Immature natural killer cell (primary cell): Measurements from ENCODE around the gene TMEM176A. TPM values are rescaled to one million over a fixed set of nuclear protein-coding genes. Genes with fewer than 3 reads are reported as not detected.
"Not testable (repeated sequence)": the region's sequence is repeated elsewhere in the genome, so short reads cannot be mapped to it uniquely, and the experiment has no call there.

Experiments used
- DNase-seq, 3 donors: peaks; one replicate each; pipeline ENCODE4 v3.0.0; 2022; ENCODE audit warnings: mixed read lengths in 1 of 3
- H3K27ac Mint-ChIP-seq, 6 donors: one replicate each; pipeline ENCODE4 v1.8.0; 2020; ENCODE audit warnings: mixed read lengths in 6 of 6, mild to moderate bottlenecking in 5 of 6, inconsistent platforms in 4 of 6, moderate library complexity in 3 of 6
- H3K27me3 Mint-ChIP-seq, 3 donors: one replicate each; pipeline ENCODE4 v1.8.0; 2020 to 2021; ENCODE audit warnings: low read depth in 3 of 3, mild to moderate bottlenecking in 3 of 3, mixed read lengths in 3 of 3, moderate library complexity in 3 of 3, inconsistent platforms in 1 of 3
- H3K36me3 Mint-ChIP-seq, 3 donors: one replicate each; pipeline ENCODE4 v1.8.0; 2020; ENCODE audit warnings: mixed read lengths in 3 of 3, inconsistent platforms in 2 of 3, mild to moderate bottlenecking in 2 of 3
- H3K4me1 Mint-ChIP-seq, 2 donors: one replicate each; pipeline ENCODE4 v1.8.0; 2020; ENCODE audit warnings: inconsistent platforms in 2 of 2, mild to moderate bottlenecking in 2 of 2, mixed read lengths in 2 of 2, moderate library complexity in 1 of 2
- H3K4me3 Mint-ChIP-seq, 5 donors: one replicate each; pipeline ENCODE4 v1.8.0; 2020; ENCODE audit warnings: mild to moderate bottlenecking in 5 of 5, mixed read lengths in 5 of 5, inconsistent platforms in 3 of 5, moderate library complexity in 3 of 5
- H3K9me3 Mint-ChIP-seq, 6 donors: one replicate each; pipeline ENCODE4 v1.8.0; 2020; ENCODE audit warnings: mild to moderate bottlenecking in 6 of 6, mixed read lengths in 6 of 6, inconsistent platforms in 4 of 6, moderate library complexity in 3 of 6
- polyA plus RNA-seq, 3 donors: library from polyadenylated mRNA; unstranded; fragments of 300-500 nt; fragmentation: Illumina TruSeq; gene quantifications; one replicate each; pipeline ENCODE4 v1.2.3, GENCODE V29; 2021

The TMEM176A gene
- polyA plus RNA-seq: under 1 TPM in 1 of 3 donors, not detected in 2; 0.97 TPM

DNA sequence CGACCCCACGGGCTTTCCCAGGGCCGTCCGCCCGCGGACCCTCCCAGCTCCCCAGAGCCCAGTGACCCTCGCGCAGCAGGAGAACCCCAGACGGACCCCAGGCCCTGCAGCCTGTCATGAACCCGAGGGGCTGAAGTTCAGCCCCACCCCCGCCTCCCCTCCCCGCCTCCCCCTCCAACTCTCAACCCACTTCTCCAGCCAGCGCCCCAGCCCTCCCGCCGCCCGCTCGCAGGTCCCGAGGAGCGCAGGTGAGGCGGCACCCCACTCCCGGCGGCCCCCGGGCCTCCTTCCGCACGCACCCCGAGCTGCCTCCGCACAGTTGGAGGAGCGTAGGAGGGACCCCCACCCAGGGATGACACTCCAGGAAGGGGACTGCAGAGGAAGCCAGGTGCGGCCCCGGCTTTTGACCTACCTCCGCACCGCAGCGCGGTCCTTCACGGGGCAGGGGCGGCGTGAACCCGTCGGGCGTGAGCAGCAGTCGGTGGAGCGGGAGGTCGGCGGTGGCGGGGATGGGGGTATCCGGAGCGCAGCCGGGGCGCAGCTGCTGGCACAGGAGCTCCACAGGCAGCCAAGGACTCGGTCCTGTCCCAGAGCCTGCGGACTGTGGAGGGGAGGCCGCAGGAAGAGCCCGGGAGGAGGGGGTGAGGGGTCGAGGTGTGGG is at the start of gene TMEM176A:
Gene TMEM176A (plus strand): TSS at position 189 of the 661 bp plus-strand sequence. CDS start 782 bp downstream, outside the sequence.
- Mint-ChIP-seq H3K9me3 (peaks cover under 1 to 10% (median 6%) of the 10 kb centered on the region in 6 donors), H3K36me3 (peaks cover 0 to 4% (median 1%) of the 10 kb centered on the region in 3 donors)
- DNase-seq: no peak

DNA sequence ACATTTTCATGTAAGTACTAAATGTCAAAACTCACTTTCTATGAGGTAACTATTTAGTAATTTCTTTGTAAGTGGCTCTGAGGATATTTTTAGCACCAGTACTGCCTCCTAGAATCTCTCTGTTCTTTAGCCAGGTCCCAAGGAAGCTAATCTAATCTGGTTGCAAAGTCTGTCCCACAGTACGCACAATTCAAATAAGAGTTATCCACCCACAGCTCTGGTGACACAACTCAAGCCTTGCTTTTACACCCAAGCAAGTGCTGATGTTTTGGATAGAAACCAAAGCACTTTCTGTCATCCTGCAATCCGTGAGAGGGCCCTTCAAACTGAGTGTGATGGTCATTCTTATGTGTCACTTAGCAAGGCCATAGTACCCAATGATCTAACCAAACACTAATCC is 48.9 kb upstream of the TMEM176A start:
- Mint-ChIP-seq H3K36me3 (peaks cover 0 to 2% (median 0%) of the 10 kb centered on the region in 3 donors), H3K27me3 (peaks cover 6 to 15% (median 15%) of the 10 kb centered on the region in 3 donors), H3K4me1 (peaks cover 87 to 96% of the 10 kb centered on the region in 2 donors), H3K4me3 (peak overlapping the region in 1 of 5 donors; percentile 35), H3K27ac (peak overlapping the region in 3 of 6 donors; percentile 28 to 53 (median 48)), H3K9me3 (no peaks in the 10 kb centered on the region)
- no peak for DNase-seq

More for the DNA sequence above, at the start of gene TMEM176A:
- no peak within 1 kb of the TSS for H3K27ac Mint-ChIP-seq
- peaks cover 15 to 38% (median 23%) of the 10 kb centered on the region in 3 donors for H3K27me3 Mint-ChIP-seq
- H3K4me1 Mint-ChIP-seq: peaks cover 11% of the 10 kb centered on the region in 2 donors
- H3K4me3 Mint-ChIP-seq: peak within 1 kb of the TSS; percentile 44 to 56 (median 55)

DNA sequence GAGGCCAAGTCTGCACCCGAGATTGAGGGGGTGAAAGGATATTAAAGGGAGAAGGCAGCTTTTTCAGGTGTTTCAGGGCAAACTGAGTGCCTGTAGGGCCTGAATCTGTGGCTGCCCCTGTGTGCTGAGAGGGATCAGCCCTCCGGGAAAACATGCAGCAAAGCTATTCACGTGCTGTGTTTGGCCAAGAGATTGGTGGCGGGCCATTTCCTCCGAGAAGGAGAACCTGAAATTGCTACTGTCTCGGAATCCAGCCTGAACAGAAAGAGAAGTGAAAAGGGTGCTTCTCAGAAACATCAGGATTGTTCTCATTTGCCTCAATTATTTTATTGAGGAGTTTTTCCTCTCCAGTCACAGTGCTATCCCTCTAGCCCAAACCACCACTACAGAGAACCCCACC is 47.3 kb upstream of the TMEM176A start:
- Mint-ChIP-seq H3K4me1 (peaks cover 75 to 87% of the 10 kb centered on the region in 2 donors), H3K36me3 (no peaks in the 10 kb centered on the region), H3K27me3 (peaks cover 6 to 15% (median 11%) of the 10 kb centered on the region in 3 donors), H3K9me3 (no peaks in the 10 kb centered on the region), H3K4me3 (peak overlapping the region in 2 of 5 donors; percentile 17 to 52), H3K27ac (peak overlapping the region; percentile 30 to 97 (median 92))
- DNase-seq: no peak

DNA sequence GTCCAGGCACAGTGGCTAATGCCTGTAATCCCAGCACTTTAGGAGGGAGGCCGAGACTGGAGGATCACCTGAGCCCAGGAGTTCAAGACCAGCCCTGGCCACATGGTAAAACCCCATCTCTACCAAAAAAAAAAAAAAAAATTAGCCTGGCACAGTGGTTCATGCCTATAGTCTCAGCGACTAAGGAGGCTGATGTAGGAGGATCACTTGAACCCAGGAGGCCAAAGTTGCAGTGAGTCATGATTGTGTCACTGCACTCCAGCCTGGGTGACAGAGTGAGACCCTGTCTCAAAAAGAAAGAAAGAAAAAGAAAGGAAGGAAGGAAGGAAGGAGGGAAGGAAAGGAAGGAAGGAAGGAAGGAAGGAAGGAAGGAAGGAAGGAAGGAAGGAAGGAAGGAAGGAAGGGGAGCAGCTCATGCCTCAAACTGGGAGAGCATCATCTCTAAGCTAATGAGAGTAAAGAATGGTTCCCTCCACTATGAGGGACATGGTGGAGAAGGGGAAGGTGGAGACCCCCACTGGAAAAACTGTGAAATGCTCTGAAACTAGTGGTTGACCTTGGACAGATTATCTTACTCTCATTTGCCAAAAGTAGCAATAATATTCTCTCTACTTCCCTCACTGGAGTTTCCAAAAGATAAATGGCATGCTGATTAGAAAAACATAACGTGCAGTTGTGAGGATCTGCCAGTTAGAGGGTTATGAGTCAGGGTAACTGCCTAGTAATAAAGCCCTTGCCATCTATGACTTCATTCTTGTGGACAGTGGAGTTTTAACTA is 46.6 kb upstream of the TMEM176A start:
- Mint-ChIP-seq H3K27ac (peak overlapping the region; percentile 89 to 97 (median 94)), H3K27me3 (peaks cover 6 to 15% (median 11%) of the 10 kb centered on the region in 3 donors), H3K4me1 (peaks cover 67 to 79% of the 10 kb centered on the region in 2 donors), H3K36me3 (no peaks in the 10 kb centered on the region), H3K9me3 (no peaks in the 10 kb centered on the region), H3K4me3 (peak overlapping the region; percentile 34 to 75 (median 62))
- DNase-seq: no peak

DNA sequence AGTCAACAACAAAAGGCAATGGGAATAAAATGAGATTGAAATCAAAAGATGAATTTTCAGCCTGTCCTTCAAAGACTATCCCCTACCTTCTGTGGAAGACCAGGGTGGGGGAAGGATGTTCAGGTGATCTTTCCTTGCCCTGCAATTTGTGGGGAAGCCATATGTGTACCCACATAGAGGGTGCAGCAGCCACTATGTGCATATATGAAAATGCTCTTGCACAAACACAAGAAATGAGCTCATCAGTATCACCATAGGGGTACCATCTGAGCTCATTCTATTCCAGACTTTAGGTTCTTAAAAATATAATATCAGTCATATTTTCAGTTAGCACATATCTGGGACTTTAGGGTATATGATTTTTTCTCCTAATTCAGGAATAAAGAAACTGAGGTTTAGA is 45.6 kb upstream of the TMEM176A start:
- H3K27ac Mint-ChIP-seq: peak overlapping the region; percentile 94 to 99 (median 97)
- no peak for DNase-seq
- H3K36me3 Mint-ChIP-seq: peaks cover 0 to 2% (median 0%) of the 10 kb centered on the region in 3 donors
- H3K4me1 Mint-ChIP-seq: peaks cover 58 to 70% of the 10 kb centered on the region in 2 donors
- H3K27me3 Mint-ChIP-seq: peaks cover 6 to 15% (median 11%) of the 10 kb centered on the region in 3 donors
- peak overlapping the region; percentile 68 to 90 (median 73) for H3K4me3 Mint-ChIP-seq
- no peaks in the 10 kb centered on the region for H3K9me3 Mint-ChIP-seq

DNA sequence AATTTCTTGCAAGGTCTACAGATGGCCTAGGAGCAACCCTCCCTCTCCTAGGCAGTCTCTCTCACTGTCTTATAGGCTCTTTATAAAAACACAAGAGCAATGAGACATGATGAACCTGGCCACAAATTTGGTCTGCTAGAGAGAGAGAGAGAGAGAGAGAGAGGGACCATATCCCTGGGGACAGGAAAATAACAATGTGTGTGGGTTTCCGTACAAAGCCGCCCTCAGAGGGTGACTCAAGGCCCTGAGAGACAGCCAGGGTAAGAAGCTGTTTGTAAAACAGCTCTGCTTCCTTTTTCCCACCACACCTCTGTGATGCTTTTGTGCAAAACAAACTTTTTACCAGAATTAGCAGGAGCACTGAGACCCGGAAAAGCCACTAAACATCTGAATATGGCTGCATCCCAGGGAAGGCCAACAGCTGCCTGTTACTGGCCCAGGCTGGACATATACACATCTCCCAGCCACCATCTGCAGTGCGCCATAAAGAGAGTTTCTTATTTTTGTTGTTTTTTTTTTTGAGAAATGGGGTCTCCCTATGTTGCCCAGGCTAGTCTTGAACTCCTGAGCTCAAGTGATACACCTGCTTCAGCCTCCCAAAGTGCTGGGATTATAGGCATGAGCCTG is 45.0 kb upstream of the TMEM176A start:
- peaks cover 52 to 63% of the 10 kb centered on the region in 2 donors for H3K4me1 Mint-ChIP-seq
- DNase-seq: peak; percentile 73 to 79 (median 74)
- peaks cover 0 to 2% (median 0%) of the 10 kb centered on the region in 3 donors for H3K36me3 Mint-ChIP-seq
- peak overlapping the region; percentile 94 to 99 (median 97) for H3K27ac Mint-ChIP-seq
- H3K4me3 Mint-ChIP-seq: peak overlapping the region; percentile 68 to 90 (median 73)
- H3K9me3 Mint-ChIP-seq: no peaks in the 10 kb centered on the region
- H3K27me3 Mint-ChIP-seq: peaks cover 6 to 15% (median 9%) of the 10 kb centered on the region in 3 donors

DNA sequence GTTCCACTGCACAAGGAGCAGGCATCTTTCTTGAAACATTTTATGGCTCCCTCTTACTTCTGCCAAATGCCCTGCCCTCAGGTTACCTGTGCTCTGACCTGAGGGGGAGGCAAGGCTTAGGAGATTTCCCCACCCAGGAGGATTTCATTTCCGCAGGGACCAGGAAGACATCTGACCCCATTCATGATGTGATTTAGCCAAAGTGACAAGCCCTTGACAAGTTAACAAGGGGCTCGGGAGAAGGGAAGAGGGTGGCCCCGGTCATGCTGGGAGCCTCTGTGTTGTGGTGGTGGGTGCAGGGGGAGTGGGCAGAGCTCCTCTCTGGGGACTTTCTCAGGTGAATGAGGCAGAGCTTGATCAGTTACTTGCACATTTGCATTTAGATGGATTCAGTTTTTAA is 44.4 kb upstream of the TMEM176A start:
- H3K4me3 Mint-ChIP-seq: peak overlapping the region; percentile 68 to 90 (median 73)
- peaks cover 0 to under 1% (median under 1%) of the 10 kb centered on the region in 6 donors for H3K9me3 Mint-ChIP-seq
- DNase-seq: no peak
- peak overlapping the region; percentile 94 to 99 (median 97) for H3K27ac Mint-ChIP-seq
- H3K36me3 Mint-ChIP-seq: peaks cover 0 to 2% (median under 1%) of the 10 kb centered on the region in 3 donors
- H3K27me3 Mint-ChIP-seq: peaks cover 6 to 15% (median 7%) of the 10 kb centered on the region in 3 donors
- H3K4me1 Mint-ChIP-seq: peaks cover 49 to 57% of the 10 kb centered on the region in 2 donors

DNA sequence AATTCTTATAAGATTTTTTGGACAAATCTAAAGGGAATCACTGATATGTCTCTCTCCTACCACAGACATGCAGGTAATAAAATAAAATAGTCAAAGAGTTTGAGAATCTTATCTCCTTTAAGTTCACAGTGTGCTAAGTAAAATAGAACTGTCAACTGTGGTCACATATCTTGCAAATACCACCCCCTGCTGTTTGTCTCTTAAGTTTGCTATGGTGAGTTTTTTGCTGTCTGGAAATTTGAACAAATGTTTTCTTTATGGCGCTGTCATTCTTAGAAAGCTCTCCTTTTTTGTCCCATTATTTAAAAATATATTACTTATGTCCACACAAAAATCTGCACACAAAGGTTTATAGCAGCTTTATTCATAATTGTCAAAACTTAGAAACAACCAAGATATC is 43.7 kb upstream of the TMEM176A start:
- Mint-ChIP-seq H3K27me3 (peaks cover 7 to 15% (median 8%) of the 10 kb centered on the region in 3 donors), H3K9me3 (peaks cover 0 to 8% (median 6%) of the 10 kb centered on the region in 6 donors), H3K36me3 (peaks cover 0 to 7% (median 5%) of the 10 kb centered on the region in 3 donors), H3K4me3 (peak overlapping the region; percentile 68 to 90 (median 73)), H3K4me1 (peaks cover 46 to 51% of the 10 kb centered on the region in 2 donors), H3K27ac (peak overlapping the region; percentile 94 to 99 (median 97))
- peak; percentile 56 to 63 (median 62) for DNase-seq

DNA sequence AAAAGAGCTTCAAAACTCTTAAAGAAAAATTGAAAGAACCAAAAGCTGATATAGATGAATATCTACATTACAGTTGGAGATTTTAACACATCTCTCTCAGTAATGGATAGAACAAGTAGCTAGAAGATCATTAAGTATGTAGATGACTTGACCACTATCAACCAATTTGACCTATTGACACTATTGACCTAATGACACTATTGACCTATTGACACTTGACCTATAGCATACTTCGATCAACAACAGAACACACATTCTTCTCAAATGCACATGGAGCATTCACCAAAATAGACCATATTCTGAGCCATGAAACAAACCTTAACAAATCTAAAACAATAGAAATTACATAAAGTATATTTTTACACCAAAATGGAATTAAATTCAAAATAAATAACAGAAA is 41.1 kb upstream of the TMEM176A start:
- peaks cover 0 to 7% (median 5%) of the 10 kb centered on the region in 3 donors for H3K36me3 Mint-ChIP-seq
- peaks cover 7 to 9% (median 8%) of the 10 kb centered on the region in 3 donors for H3K27me3 Mint-ChIP-seq
- no peak overlapping the region for H3K4me3 Mint-ChIP-seq
- H3K9me3 Mint-ChIP-seq: peaks cover 0 to 9% (median 6%) of the 10 kb centered on the region in 6 donors
- peaks cover 24 to 28% of the 10 kb centered on the region in 2 donors for H3K4me1 Mint-ChIP-seq
- DNase-seq: no peak
- no peak overlapping the region for H3K27ac Mint-ChIP-seq

- Mint-ChIP-seq H3K27ac (no peak overlapping the region), H3K4me1 (no peaks in the 10 kb centered on the region)
Measured at GRCh38 chr7:150766334-150766709, 34.2 kb upstream of the TMEM176A start.

DNA sequence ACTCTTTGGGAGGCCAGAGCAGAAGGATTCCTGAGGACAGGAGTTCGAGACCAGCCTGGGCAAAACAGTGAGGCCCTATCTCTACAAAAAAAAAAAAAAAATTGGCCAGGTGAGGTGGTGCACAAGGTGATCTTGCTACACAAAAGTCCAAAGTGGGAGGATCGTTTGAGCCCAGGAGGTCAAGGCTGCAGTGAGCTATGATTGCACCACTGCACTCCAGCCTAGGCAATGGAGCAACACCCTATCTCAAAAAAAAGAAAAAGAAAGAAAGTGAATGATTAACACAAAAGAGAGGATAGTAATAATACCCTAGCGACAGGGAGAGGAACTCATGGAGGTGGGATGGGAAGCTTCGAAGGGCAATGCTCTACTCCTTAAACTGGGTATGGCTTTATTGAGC is 30.8 kb upstream of the TMEM176A start:
- peaks cover 0 to 5% (median 0%) of the 10 kb centered on the region in 3 donors for H3K36me3 Mint-ChIP-seq
- no peak overlapping the region for H3K27ac Mint-ChIP-seq

More at GRCh38 chr7:150766334-150766709, 34.2 kb upstream of the TMEM176A start:
- peaks cover 0 to 4% (median 1%) of the 10 kb centered on the region in 3 donors for H3K36me3 Mint-ChIP-seq
- peaks cover 0 to 2% (median 2%) of the 10 kb centered on the region in 3 donors for H3K27me3 Mint-ChIP-seq
- no peak for DNase-seq
- H3K9me3 Mint-ChIP-seq: peaks cover 0 to 7% (median 4%) of the 10 kb centered on the region in 6 donors
- no peak overlapping the region for H3K4me3 Mint-ChIP-seq

DNA sequence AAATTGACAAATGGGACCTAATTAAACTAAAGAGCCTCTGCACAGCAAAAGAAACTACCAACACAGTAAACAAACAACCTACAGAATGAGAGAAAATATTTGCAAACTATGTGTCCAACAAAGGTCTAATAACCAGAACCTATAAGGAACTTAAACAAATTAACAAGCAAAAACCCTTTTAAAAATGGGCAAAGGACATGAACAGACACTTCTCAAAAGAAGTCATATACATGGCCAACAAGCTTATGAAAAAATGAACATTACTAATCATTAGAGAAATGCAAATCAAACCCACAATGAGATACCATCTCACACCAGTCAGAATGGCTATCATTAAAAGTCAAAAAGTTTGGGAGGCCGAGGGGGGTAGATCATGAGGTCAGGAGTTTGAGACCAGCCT is 26.4 kb upstream of the TMEM176A start:
- not testable (repeated sequence) for H3K36me3 Mint-ChIP-seq, DNase-seq, H3K4me3 Mint-ChIP-seq, H3K27ac Mint-ChIP-seq, H3K27me3 Mint-ChIP-seq, H3K4me1 Mint-ChIP-seq
- peaks cover 0 to 18% (median 7%) of the 10 kb centered on the region in 6 donors for H3K9me3 Mint-ChIP-seq

More for the DNA sequence above, 30.8 kb upstream of the TMEM176A start:
- DNase-seq: no peak
- H3K4me1 Mint-ChIP-seq: no peaks in the 10 kb centered on the region
- peaks cover 0 to 4% (median 3%) of the 10 kb centered on the region in 3 donors for H3K27me3 Mint-ChIP-seq
- no peak overlapping the region for H3K4me3 Mint-ChIP-seq
- peaks cover 0 to 18% (median 7%) of the 10 kb centered on the region in 6 donors for H3K9me3 Mint-ChIP-seq
